MG63 (cell line): Measurements from ENCODE around the gene STK36. TPM values are rescaled to one million over a fixed set of nuclear protein-coding genes. Genes with fewer than 3 reads are reported as not detected.

Source experiments
- DNase-seq: peaks from one replicate; pipeline ENCODE4 v3.0.0-alpha.2; 2020
- H3K27me3 ChIP-seq: fragments of 250-450 bp; sonication (Bioruptor Pico); 2 replicates; pipeline ENCODE4 v1.5.1; 2020; ENCODE audit warnings: mild to moderate bottlenecking, moderate library complexity
- H3K36me3 ChIP-seq: fragments of 250-450 bp; sonication (Bioruptor Pico); 2 replicates; pipeline ENCODE4 v1.5.1; 2020; ENCODE audit warnings: mild to moderate bottlenecking, moderate library complexity
- H3K4me3 ChIP-seq: fragments of 250-450 bp; sonication (Bioruptor Pico); 2 replicates; pipeline ENCODE4 v1.5.1; 2020; ENCODE audit warnings: mild to moderate bottlenecking, moderate library complexity
- H3K9me3 ChIP-seq: fragments of 250-450 bp; sonication (Bioruptor Pico); 2 replicates; pipeline ENCODE4 v1.5.1; 2020; ENCODE audit warnings: mild to moderate bottlenecking, moderate library complexity
- total RNA-seq: library from RNA; depleted of rRNA; stranded (reverse); fragments of >200 nt; shearing (Covaris generic); gene quantifications from 2 replicates; pipeline ENCODE4 v1.2.3, GENCODE V29; 2014; ENCODE audit warnings: low replicate concordance; rRNA removed

The STK36 gene
- 1.9 and 11.8 TPM in 2 replicates for total RNA-seq

- H3K36me3 ChIP-seq = peaks cover 30% of the 10 kb centered on the region
- DNase-seq = peak; percentile 91
- no peaks in the 10 kb centered on the region for H3K27me3 ChIP-seq
- peak within 1 kb of the TSS; percentile 94 for H3K4me3 ChIP-seq
- H3K9me3 ChIP-seq = no peaks in the 10 kb centered on the region
Measured at GRCh38 chr2:218671654-218672566, at the start of gene STK36, which contains the start of gene RNF25. STK36 (plus strand) TSS chr2:218672086; CDS start chr2:218672830, 744 bp downstream. RNF25 (minus strand) TSS chr2:218672002; CDS start chr2:218671970, 32 bp downstream.

GRCh38 chr2:218622606-218623365 is 49.1 kb upstream of the STK36 start:
- no peaks in the 10 kb centered on the region for H3K9me3 ChIP-seq
- no peaks in the 10 kb centered on the region for H3K36me3 ChIP-seq
- DNase-seq = no peak
- H3K4me3 ChIP-seq = no peak overlapping the region
- no peaks in the 10 kb centered on the region for H3K27me3 ChIP-seq

GRCh38 chr2:218623366-218623705 is 48.5 kb upstream of the STK36 start:
- DNase-seq = no peak
- Histone ChIP-seq H3K4me3 (no peak overlapping the region), H3K27me3 (no peaks in the 10 kb centered on the region), H3K36me3 (no peaks in the 10 kb centered on the region), H3K9me3 (no peaks in the 10 kb centered on the region)

- no peak for DNase-seq
- H3K4me3 ChIP-seq = no peak overlapping the region
- H3K27me3 ChIP-seq = no peaks in the 10 kb centered on the region
- no peaks in the 10 kb centered on the region for H3K9me3 ChIP-seq
- H3K36me3 ChIP-seq = no peaks in the 10 kb centered on the region
Measured at GRCh38 chr2:218626369-218626768, 45.5 kb upstream of the STK36 start.

GRCh38 chr2:218627939-218628338 is 43.9 kb upstream of the STK36 start:
- H3K9me3 ChIP-seq = no peaks in the 10 kb centered on the region
- no peak overlapping the region for H3K4me3 ChIP-seq
- H3K27me3 ChIP-seq = no peaks in the 10 kb centered on the region
- no peaks in the 10 kb centered on the region for H3K36me3 ChIP-seq
- no peak for DNase-seq

GRCh38 chr2:218631837-218632236 is 40.0 kb upstream of the STK36 start:
- H3K4me3 ChIP-seq = no peak overlapping the region
- peaks cover 18% of the 10 kb centered on the region for H3K36me3 ChIP-seq
- H3K9me3 ChIP-seq = no peaks in the 10 kb centered on the region
- DNase-seq = no peak
- no peaks in the 10 kb centered on the region for H3K27me3 ChIP-seq

- no peak overlapping the region for H3K4me3 ChIP-seq
- DNase-seq = no peak
Measured at GRCh38 chr2:218635719-218636118, 36.2 kb upstream of the STK36 start.

GRCh38 chr2:218638372-218638771 is 33.5 kb upstream of the STK36 start:
- no peaks in the 10 kb centered on the region for H3K27me3 ChIP-seq
- H3K36me3 ChIP-seq = peaks cover 64% of the 10 kb centered on the region
- H3K9me3 ChIP-seq = no peaks in the 10 kb centered on the region
- no peak overlapping the region for H3K4me3 ChIP-seq
- DNase-seq = no peak

More at GRCh38 chr2:218635719-218636118, 36.2 kb upstream of the STK36 start:
- H3K36me3 ChIP-seq = peaks cover 51% of the 10 kb centered on the region
- H3K9me3 ChIP-seq = no peaks in the 10 kb centered on the region
- H3K27me3 ChIP-seq = no peaks in the 10 kb centered on the region

GRCh38 chr2:218642121-218642656 is 29.7 kb upstream of the STK36 start:
- H3K36me3 ChIP-seq = peaks cover 69% of the 10 kb centered on the region
- no peak for DNase-seq

GRCh38 chr2:218642786-218643185 is 29.1 kb upstream of the STK36 start:
- DNase-seq = no peak
- Histone ChIP-seq H3K4me3 (no peak overlapping the region), H3K36me3 (peaks cover 68% of the 10 kb centered on the region), H3K9me3 (no peaks in the 10 kb centered on the region), H3K27me3 (no peaks in the 10 kb centered on the region)

More at GRCh38 chr2:218642121-218642656, 29.7 kb upstream of the STK36 start:
- Histone ChIP-seq H3K27me3 (no peaks in the 10 kb centered on the region), H3K4me3 (no peak overlapping the region), H3K9me3 (no peaks in the 10 kb centered on the region)

- no peaks in the 10 kb centered on the region for H3K27me3 ChIP-seq
- H3K9me3 ChIP-seq = no peaks in the 10 kb centered on the region
- no peak overlapping the region for H3K4me3 ChIP-seq
- DNase-seq = no peak
- peaks cover 68% of the 10 kb centered on the region for H3K36me3 ChIP-seq
Measured at GRCh38 chr2:218643751-218644310, 28.1 kb upstream of the STK36 start.

GRCh38 chr2:218644721-218645120 is 27.2 kb upstream of the STK36 start:
- no peak for DNase-seq
- H3K9me3 ChIP-seq = no peaks in the 10 kb centered on the region
- peaks cover 69% of the 10 kb centered on the region for H3K36me3 ChIP-seq
- no peak overlapping the region for H3K4me3 ChIP-seq
- no peaks in the 10 kb centered on the region for H3K27me3 ChIP-seq

GRCh38 chr2:218645126-218645525 is 26.8 kb upstream of the STK36 start:
- Histone ChIP-seq H3K4me3 (no peak overlapping the region), H3K27me3 (no peaks in the 10 kb centered on the region), H3K36me3 (peaks cover 70% of the 10 kb centered on the region), H3K9me3 (no peaks in the 10 kb centered on the region)
- DNase-seq = no peak

GRCh38 chr2:218648088-218648786 is 23.6 kb upstream of the STK36 start:
- DNase-seq = peak; percentile 24
- H3K27me3 ChIP-seq = no peaks in the 10 kb centered on the region
- H3K36me3 ChIP-seq = peaks cover 77% of the 10 kb centered on the region
- H3K4me3 ChIP-seq = no peak overlapping the region
- no peaks in the 10 kb centered on the region for H3K9me3 ChIP-seq

GRCh38 chr2:218648787-218649100 is 23.1 kb upstream of the STK36 start:
- H3K27me3 ChIP-seq = no peaks in the 10 kb centered on the region
- H3K36me3 ChIP-seq = peaks cover 78% of the 10 kb centered on the region
- H3K4me3 ChIP-seq = no peak overlapping the region
- H3K9me3 ChIP-seq = no peaks in the 10 kb centered on the region
- no peak for DNase-seq

- no peaks in the 10 kb centered on the region for H3K9me3 ChIP-seq
Measured at GRCh38 chr2:218655751-218656150, 16.1 kb upstream of the STK36 start.

More at GRCh38 chr2:218655751-218656150, 16.1 kb upstream of the STK36 start:
- Histone ChIP-seq H3K36me3 (peaks cover 60% of the 10 kb centered on the region), H3K4me3 (no peak overlapping the region), H3K27me3 (no peaks in the 10 kb centered on the region)
- no peak for DNase-seq
